Calu3 (cell line): Measurements from ENCODE around the gene GALNT14. TPM values are rescaled to one million over a fixed set of nuclear protein-coding genes. Genes with fewer than 3 reads are reported as not detected.
"Not testable (repeated sequence)": the region's sequence is repeated elsewhere in the genome, so short reads cannot be mapped to it uniquely, and the experiment has no call there.

Experiments
- BruUV-seq: library from RNA; stranded (reverse); fragments of 400-500 nt; replicated peaks from 2 replicates; lab custom pipeline; 2021; lab: Mats Ljungman, UMichigan
- CTCF ChIA-PET: fragments of 300-600 bp; sonication (Branson Sonifier 250); formaldehyde crosslinking; loops from one replicate; lab custom pipeline; 2022; ENCODE audit warnings: antibody characterized with exemption; lab: Charles Lee
- DNase-seq: peaks from one replicate; pipeline ENCODE4 v3.0.0; 2022
- H3K27ac Mint-ChIP-seq: one replicate; pipeline ENCODE4 v1.8.0; 2022; ENCODE audit warnings: mixed read lengths; ENCODE audit not compliant: unreplicated experiment
- H3K27me3 Mint-ChIP-seq: one replicate; pipeline ENCODE4 v1.8.0; 2022; ENCODE audit warnings: mixed read lengths; ENCODE audit not compliant: unreplicated experiment
- H3K36me3 Mint-ChIP-seq: one replicate; pipeline ENCODE4 v1.8.0; 2022; ENCODE audit warnings: mild to moderate bottlenecking, moderate library complexity, mixed read lengths; ENCODE audit not compliant: insufficient read depth, unreplicated experiment
- H3K4me1 Mint-ChIP-seq: one replicate; pipeline ENCODE4 v1.8.0; 2022; ENCODE audit warnings: mild to moderate bottlenecking, low read depth, mixed read lengths; ENCODE audit not compliant: unreplicated experiment
- H3K4me3 Mint-ChIP-seq: one replicate; pipeline ENCODE4 v1.8.0; 2022; ENCODE audit warnings: mild to moderate bottlenecking, low read depth, moderate library complexity, mixed read lengths; ENCODE audit not compliant: unreplicated experiment
- H3K9me3 Mint-ChIP-seq: one replicate; pipeline ENCODE4 v1.8.0; 2022; ENCODE audit warnings: low read depth, mixed read lengths; ENCODE audit not compliant: unreplicated experiment
- intact Hi-C: fragments of 100-400 bp; cut with micrococcal nuclease; formaldehyde crosslinking; loops from one replicate; pipeline ENCODE4 v1.10.0; 2022; ENCODE audit not compliant: unreplicated experiment
- total RNA-seq: library from RNA; stranded (reverse); gene quantifications from 2 replicates; pipeline ENCODE4 v1.2.3, GENCODE V29; 2022
- TF ChIP-seq, protein P1 (sequence below): fragments of 200-600 bp; IDR thresholded peaks from one replicate; pipeline ENCODE4 v1.8.0; 2022; ENCODE audit warnings: antibody characterized with exemption; ENCODE audit not compliant: unreplicated experiment

The GALNT14 gene
- total RNA-seq, 1 experiment from 2014 or later: 61.9 TPM

DNA sequence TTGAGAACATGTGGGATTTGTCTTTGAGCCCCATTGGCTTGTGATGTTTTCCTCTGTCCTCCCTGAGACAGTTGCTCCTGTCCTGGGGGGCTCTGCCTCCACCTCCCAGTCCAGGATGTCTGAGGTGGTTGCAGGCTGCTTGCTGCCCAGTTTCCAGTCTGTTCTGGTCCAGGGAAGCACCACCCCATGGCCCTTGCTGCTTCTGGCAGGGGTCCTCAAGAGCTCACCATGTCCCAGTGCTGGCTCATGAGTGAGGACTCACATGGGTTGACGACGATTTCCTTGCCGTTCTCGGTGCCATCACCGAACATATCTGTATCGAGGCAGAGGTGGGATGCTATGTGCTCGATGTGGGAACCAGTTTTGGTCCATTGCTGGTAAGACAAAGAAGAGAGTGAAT, 227.6 kb downstream of the GALNT14 start:
- H3K4me3 Mint-ChIP-seq: no peak overlapping the region
- no peaks in the 10 kb centered on the region for H3K4me1 Mint-ChIP-seq
- no peak overlapping the region for H3K27ac Mint-ChIP-seq
- no peak for DNase-seq
- TF ChIP-seq, protein P1, sequence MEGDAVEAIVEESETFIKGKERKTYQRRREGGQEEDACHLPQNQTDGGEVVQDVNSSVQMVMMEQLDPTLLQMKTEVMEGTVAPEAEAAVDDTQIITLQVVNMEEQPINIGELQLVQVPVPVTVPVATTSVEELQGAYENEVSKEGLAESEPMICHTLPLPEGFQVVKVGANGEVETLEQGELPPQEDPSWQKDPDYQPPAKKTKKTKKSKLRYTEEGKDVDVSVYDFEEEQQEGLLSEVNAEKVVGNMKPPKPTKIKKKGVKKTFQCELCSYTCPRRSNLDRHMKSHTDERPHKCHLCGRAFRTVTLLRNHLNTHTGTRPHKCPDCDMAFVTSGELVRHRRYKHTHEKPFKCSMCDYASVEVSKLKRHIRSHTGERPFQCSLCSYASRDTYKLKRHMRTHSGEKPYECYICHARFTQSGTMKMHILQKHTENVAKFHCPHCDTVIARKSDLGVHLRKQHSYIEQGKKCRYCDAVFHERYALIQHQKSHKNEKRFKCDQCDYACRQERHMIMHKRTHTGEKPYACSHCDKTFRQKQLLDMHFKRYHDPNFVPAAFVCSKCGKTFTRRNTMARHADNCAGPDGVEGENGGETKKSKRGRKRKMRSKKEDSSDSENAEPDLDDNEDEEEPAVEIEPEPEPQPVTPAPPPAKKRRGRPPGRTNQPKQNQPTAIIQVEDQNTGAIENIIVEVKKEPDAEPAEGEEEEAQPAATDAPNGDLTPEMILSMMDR: no peak
- no peaks in the 10 kb centered on the region for H3K36me3 Mint-ChIP-seq
- H3K9me3 Mint-ChIP-seq: no peaks in the 10 kb centered on the region
- CTCF ChIA-PET: no interaction called here
- intact Hi-C loops: loop anchor here (10.0 kb wide), 1 partner anchor 196 kb away; no protein-coding TSS in a partner anchor
- BruUV-seq: no TSS peak
- no peaks in the 10 kb centered on the region for H3K27me3 Mint-ChIP-seq

DNA sequence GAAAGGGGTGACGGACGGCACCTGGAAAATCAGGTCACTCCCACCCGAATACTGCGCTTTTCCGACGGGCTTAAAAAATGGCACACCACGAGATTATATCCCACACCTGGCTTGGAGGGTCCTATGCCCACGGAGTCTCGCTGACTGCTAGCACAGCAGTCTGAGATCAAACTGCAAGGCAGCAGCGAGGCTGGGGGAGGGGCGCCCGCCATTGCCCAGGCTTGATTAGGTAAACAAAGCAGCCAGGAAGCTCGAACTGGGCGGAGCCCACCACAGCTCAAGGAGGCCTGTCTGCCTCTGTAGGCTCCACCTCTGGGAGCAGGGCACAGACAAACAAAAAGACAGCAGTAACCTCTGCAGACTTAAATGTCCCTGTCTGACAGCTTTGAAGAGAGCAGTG, 233.8 kb downstream of the GALNT14 start:
- BruUV-seq, H3K4me3 Mint-ChIP-seq, DNase-seq, H3K36me3 Mint-ChIP-seq, H3K27ac Mint-ChIP-seq, H3K4me1 Mint-ChIP-seq, H3K9me3 Mint-ChIP-seq, CTCF ChIA-PET, intact Hi-C loops, H3K27me3 Mint-ChIP-seq: not testable (repeated sequence)

DNA sequence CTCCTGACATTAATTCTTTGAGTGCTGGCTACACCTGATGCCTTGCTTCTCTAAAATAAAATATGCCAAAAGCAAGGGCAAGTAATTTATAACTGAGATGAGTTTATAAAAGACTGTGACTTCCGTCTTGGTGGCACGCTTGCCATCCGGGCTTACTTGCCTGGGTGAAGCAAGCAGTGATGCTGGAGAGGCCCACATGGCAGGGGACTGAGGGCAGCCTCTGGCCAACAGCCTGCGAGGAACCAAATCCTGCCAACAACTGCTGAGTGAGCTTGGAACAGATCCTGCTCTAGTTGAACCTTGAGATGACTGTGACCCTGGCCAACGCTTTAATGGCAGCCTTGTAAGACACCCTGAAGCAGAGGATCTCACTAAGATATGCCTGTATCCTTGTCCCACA, 234.9 kb downstream of the GALNT14 start:
- BruUV-seq: no TSS peak

DNA sequence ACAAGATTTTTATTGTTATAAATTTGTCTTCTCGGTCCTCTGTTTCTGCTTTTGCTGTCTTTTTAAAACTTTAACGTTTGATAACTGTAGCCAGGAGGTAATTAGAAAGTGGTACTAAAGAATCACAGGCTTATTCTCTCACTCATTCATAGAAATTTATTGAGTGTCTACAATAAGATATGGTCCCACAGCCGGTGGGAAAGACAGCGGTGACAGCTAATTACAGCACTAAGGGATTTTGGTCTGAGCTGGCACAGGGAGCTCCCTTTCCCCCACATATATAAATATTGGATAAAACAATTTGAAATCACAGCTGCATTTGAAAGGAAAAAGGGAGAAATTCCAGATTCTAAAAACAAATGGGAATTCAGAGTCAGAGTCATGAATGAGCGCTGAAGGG, 237.9 kb downstream of the GALNT14 start:
- no peak for DNase-seq
- CTCF ChIA-PET: no interaction called here
- no TSS peak for BruUV-seq
- H3K4me1 Mint-ChIP-seq: no peaks in the 10 kb centered on the region
- no peaks in the 10 kb centered on the region for H3K9me3 Mint-ChIP-seq
- peaks cover 5% of the 10 kb centered on the region for H3K36me3 Mint-ChIP-seq
- H3K4me3 Mint-ChIP-seq: no peak overlapping the region
- intact Hi-C loops: no loop called here
- H3K27ac Mint-ChIP-seq: no peak overlapping the region
- TF ChIP-seq, protein P1: no peak
- no peaks in the 10 kb centered on the region for H3K27me3 Mint-ChIP-seq

More for the DNA sequence above, 234.9 kb downstream of the GALNT14 start:
- intact Hi-C loops: no loop called here
- CTCF ChIA-PET: no interaction called here
- H3K9me3 Mint-ChIP-seq: no peaks in the 10 kb centered on the region
- no peaks in the 10 kb centered on the region for H3K36me3 Mint-ChIP-seq
- no peaks in the 10 kb centered on the region for H3K4me1 Mint-ChIP-seq
- no peaks in the 10 kb centered on the region for H3K27me3 Mint-ChIP-seq
- H3K27ac Mint-ChIP-seq: no peak overlapping the region
- H3K4me3 Mint-ChIP-seq: no peak overlapping the region
- DNase-seq: no peak
- TF ChIP-seq, protein P1: no peak

GRCh38 chr2:30899516-30900054, 238.7 kb downstream of the GALNT14 start:
- Mint-ChIP-seq H3K36me3 (peaks cover 5% of the 10 kb centered on the region), H3K27ac (no peak overlapping the region), H3K4me1 (no peaks in the 10 kb centered on the region), H3K4me3 (no peak overlapping the region), H3K9me3 (no peaks in the 10 kb centered on the region), H3K27me3 (no peaks in the 10 kb centered on the region)
- TF ChIP-seq, protein P1: no peak
- CTCF ChIA-PET: no interaction called here
- no TSS peak for BruUV-seq
- intact Hi-C loops: no loop called here
- no peak for DNase-seq
